Liver (tissue), 9 donors: ENCODE measurements around the gene DTX4. TPM values are rescaled to one million over a fixed set of nuclear protein-coding genes. Genes with fewer than 3 reads are reported as not detected.

Source experiments
- DNase-seq: peaks from one replicate; pipeline ENCODE4 v3.0.0-alpha.2; 2017; ENCODE audit warnings: low spot score
- H3K27ac ChIP-seq, 2 donors: one replicate each; pipeline ENCODE4 v1.7.0; 2013; ENCODE audit warnings: inconsistent platforms in 2 of 2, low read length in 2 of 2, control low read depth in 1 of 2, low read depth in 1 of 2, mild to moderate bottlenecking in 1 of 2
- H3K27me3 ChIP-seq, 4 donors: one replicate each; pipeline versions ENCODE4 v1.6.1 to v1.7.0; 2013; ENCODE audit warnings: low read length in 3 of 4, inconsistent platforms in 1 of 4, mild to moderate bottlenecking in 1 of 4, moderate library complexity in 1 of 4; ENCODE audit not compliant: control insufficient read depth in 4 of 4, insufficient read depth in 4 of 4
- H3K36me3 ChIP-seq, 4 donors: one replicate each; pipeline versions ENCODE4 v1.6.1 to v1.7.0; 2013; ENCODE audit warnings: low read length in 3 of 4, mild to moderate bottlenecking in 3 of 4, low read depth in 1 of 4, moderate library complexity in 1 of 4; ENCODE audit not compliant: control insufficient read depth in 4 of 4, insufficient read depth in 3 of 4
- H3K4me1 ChIP-seq, 4 donors: one replicate each; pipeline versions ENCODE4 v1.6.1 to v1.7.0; 2013; ENCODE audit warnings: low read length in 3 of 4, mild to moderate bottlenecking in 3 of 4, moderate library complexity in 1 of 4; ENCODE audit not compliant: control insufficient read depth in 4 of 4, insufficient read depth in 4 of 4
- H3K4me3 ChIP-seq, 3 donors: one replicate each; pipeline versions ENCODE4 v1.6.1 to v1.7.0; 2013; ENCODE audit warnings: low read length in 3 of 3, control low read depth in 1 of 3, low read depth in 1 of 3, mild to moderate bottlenecking in 1 of 3
- H3K9ac ChIP-seq, 2 donors: one replicate each; pipeline ENCODE4 v1.7.0; 2013; ENCODE audit warnings: low read length in 2 of 2, mild to moderate bottlenecking in 2 of 2, moderate library complexity in 2 of 2, control low read depth in 1 of 2, low read depth in 1 of 2
- H3K9me3 ChIP-seq, 4 donors: one replicate each; pipeline versions ENCODE4 v1.6.1 to v1.7.0; 2013; ENCODE audit warnings: low read length in 3 of 4; ENCODE audit not compliant: control insufficient read depth in 4 of 4
- ATF3 ChIP-seq: IDR thresholded peaks from 2 replicates; pipeline ENCODE4 v1.6.1; 2016; ENCODE audit warnings: antibody characterized with exemption
- EGR1 ChIP-seq, 2 donors: IDR thresholded peaks; 2 replicates each; pipeline ENCODE4 v1.6.1; 2016 to 2018; ENCODE audit warnings: antibody characterized with exemption in 2 of 2, low read depth in 2 of 2
- FOXA1 ChIP-seq: IDR thresholded peaks from 2 replicates; pipeline ENCODE4 v1.6.1; 2016; ENCODE audit warnings: antibody characterized with exemption
- FOXA2 ChIP-seq: IDR thresholded peaks from 2 replicates; pipeline ENCODE4 v1.6.1; 2016; ENCODE audit warnings: antibody characterized with exemption
- GABPA ChIP-seq, 2 donors: IDR thresholded peaks in 1 of 2; conservative IDR thresholded peaks in 1 of 2; 2 replicates each; pipeline ENCODE4 v1.6.1; 2016; ENCODE audit warnings: antibody characterized with exemption in 2 of 2, mild to moderate bottlenecking in 1 of 2, moderate library complexity in 1 of 2
- HNF4A ChIP-seq, 2 donors: conservative IDR thresholded peaks; 2 replicates each; pipeline ENCODE4 v1.6.1; 2016; ENCODE audit warnings: antibody characterized with exemption in 2 of 2, mild to moderate bottlenecking in 2 of 2
- HNF4G ChIP-seq: IDR thresholded peaks from 2 replicates; pipeline ENCODE4 v1.6.1; 2016; ENCODE audit warnings: antibody characterized with exemption
- JUND ChIP-seq, 2 donors: IDR thresholded peaks; 2 replicates each; pipeline ENCODE4 v1.6.1; 2016; ENCODE audit warnings: antibody characterized with exemption in 2 of 2
- MAX ChIP-seq: IDR thresholded peaks from 2 replicates; pipeline ENCODE4 v1.6.1; 2016; ENCODE audit warnings: antibody characterized with exemption
- NR2F2 ChIP-seq: IDR thresholded peaks from 2 replicates; pipeline ENCODE4 v1.6.1; 2016; ENCODE audit warnings: antibody characterized with exemption
- RAD21 ChIP-seq, 2 donors: IDR thresholded peaks; 2 replicates each; pipeline ENCODE4 v1.6.1; 2016; ENCODE audit warnings: antibody characterized with exemption in 2 of 2, mild to moderate bottlenecking in 2 of 2
- RXRA ChIP-seq, 2 donors: IDR thresholded peaks; 2 replicates each; pipeline ENCODE4 v1.6.1; 2017 to 2018; ENCODE audit warnings: antibody characterized with exemption in 2 of 2, mild to moderate bottlenecking in 1 of 2
- SP1 ChIP-seq: IDR thresholded peaks from 2 replicates; pipeline ENCODE4 v1.6.1; 2018; ENCODE audit warnings: antibody characterized with exemption, mild to moderate bottlenecking
- TAF1 ChIP-seq: conservative IDR thresholded peaks from 2 replicates; pipeline ENCODE4 v1.6.1; 2016; ENCODE audit warnings: antibody characterized with exemption, mild to moderate bottlenecking
- YY1 ChIP-seq: IDR thresholded peaks from 2 replicates; pipeline ENCODE4 v1.6.1; 2016; ENCODE audit warnings: antibody characterized with exemption, mild to moderate bottlenecking
- WGBS: extraction: QIAGEN DNeasy Blood & Tissue Kit; methylation state at CpG from one replicate; pipeline ENCODE4 v1.1.7; 2013; 5-methylcytosine and 5-hydroxymethylcytosine counted together
- polyA plus RNA-seq, 2 donors: library from polyadenylated mRNA; stranded (reverse) in 1 of 2; unstranded in 1 of 2; fragments of 200-250 nt in 1 of 2; fragments of >200 nt in 1 of 2; fragmentation: Nextera tagmentation in 1 of 2; extraction: Ambion mirVana in 1 of 2; gene quantifications; one replicate each; pipeline versions ENCODE4 v1.2.1 to v1.2.3, GENCODE V29; 2013 to 2015
- total RNA-seq, 2 donors: library from RNA; depleted of rRNA; stranded (reverse); fragments of >200 nt; gene quantifications; one replicate each; pipeline ENCODE4 v1.2.3, GENCODE V29; 2014
- TF ChIP-seq, protein P1 (sequence below): IDR thresholded peaks from 2 replicates; pipeline ENCODE4 v1.6.1; 2016; ENCODE audit warnings: antibody characterized with exemption, mild to moderate bottlenecking
- TF ChIP-seq, protein P2 (sequence below): fragments of 150-350 bp; IDR thresholded peaks from 2 replicates; pipeline ENCODE4 v1.5.1; 2017; ENCODE audit warnings: improper control_type of control experiment, low read depth, low read length; ENCODE audit not compliant: missing input control
- TF ChIP-seq, protein P3 (sequence below): IDR thresholded peaks from 2 replicates; pipeline ENCODE4 v1.6.1; 2016; ENCODE audit warnings: antibody characterized with exemption
- donor health status: healthy.
- donor health status: healthy.
- donor health status: healthy.
- donor health status: healthy.
- donor health status: healthy.

The DTX4 gene
- total and polyA plus RNA-seq, 4 donors: 7.5 to 21.4 (median 14.3) TPM

GRCh38 chr11:59145534-59145933 is 26.4 kb upstream of the DTX4 start:
- Histone ChIP-seq H3K9me3 (no peaks in the 10 kb centered on the region), H3K4me3 (peak overlapping the region in 1 of 3 donors; percentile 57), H3K27me3 (no peaks in the 10 kb centered on the region), H3K36me3 (peaks cover 0 to 6% (median 2%) of the 10 kb centered on the region in 4 donors), H3K9ac (no peak overlapping the region), H3K27ac (no peak overlapping the region), H3K4me1 (peaks cover 5 to 35% (median 28%) of the 10 kb centered on the region in 4 donors)
- DNase-seq: no peak
- TF ChIP-seq RXRA (IDR thresholded peaks at IDR 0.05) (peak in 1 of 2 donors; percentile 17), SP1 (no peak), JUND (IDR thresholded peaks at IDR 0.05) (no peak)
- TF ChIP-seq, protein P1, sequence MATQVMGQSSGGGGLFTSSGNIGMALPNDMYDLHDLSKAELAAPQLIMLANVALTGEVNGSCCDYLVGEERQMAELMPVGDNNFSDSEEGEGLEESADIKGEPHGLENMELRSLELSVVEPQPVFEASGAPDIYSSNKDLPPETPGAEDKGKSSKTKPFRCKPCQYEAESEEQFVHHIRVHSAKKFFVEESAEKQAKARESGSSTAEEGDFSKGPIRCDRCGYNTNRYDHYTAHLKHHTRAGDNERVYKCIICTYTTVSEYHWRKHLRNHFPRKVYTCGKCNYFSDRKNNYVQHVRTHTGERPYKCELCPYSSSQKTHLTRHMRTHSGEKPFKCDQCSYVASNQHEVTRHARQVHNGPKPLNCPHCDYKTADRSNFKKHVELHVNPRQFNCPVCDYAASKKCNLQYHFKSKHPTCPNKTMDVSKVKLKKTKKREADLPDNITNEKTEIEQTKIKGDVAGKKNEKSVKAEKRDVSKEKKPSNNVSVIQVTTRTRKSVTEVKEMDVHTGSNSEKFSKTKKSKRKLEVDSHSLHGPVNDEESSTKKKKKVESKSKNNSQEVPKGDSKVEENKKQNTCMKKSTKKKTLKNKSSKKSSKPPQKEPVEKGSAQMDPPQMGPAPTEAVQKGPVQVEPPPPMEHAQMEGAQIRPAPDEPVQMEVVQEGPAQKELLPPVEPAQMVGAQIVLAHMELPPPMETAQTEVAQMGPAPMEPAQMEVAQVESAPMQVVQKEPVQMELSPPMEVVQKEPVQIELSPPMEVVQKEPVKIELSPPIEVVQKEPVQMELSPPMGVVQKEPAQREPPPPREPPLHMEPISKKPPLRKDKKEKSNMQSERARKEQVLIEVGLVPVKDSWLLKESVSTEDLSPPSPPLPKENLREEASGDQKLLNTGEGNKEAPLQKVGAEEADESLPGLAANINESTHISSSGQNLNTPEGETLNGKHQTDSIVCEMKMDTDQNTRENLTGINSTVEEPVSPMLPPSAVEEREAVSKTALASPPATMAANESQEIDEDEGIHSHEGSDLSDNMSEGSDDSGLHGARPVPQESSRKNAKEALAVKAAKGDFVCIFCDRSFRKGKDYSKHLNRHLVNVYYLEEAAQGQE: no peak
- WGBS: 32% methylated on average over 4 of the region's 4 CpGs

- 98% methylated on average over 1 of the region's 1 CpG for WGBS
- DNase-seq: no peak
- Histone ChIP-seq H3K27ac (no peak overlapping the region), H3K9me3 (no peaks in the 10 kb centered on the region), H3K27me3 (no peaks in the 10 kb centered on the region), H3K4me3 (no peak overlapping the region), H3K4me1 (no peaks in the 10 kb centered on the region), H3K36me3 (peaks cover 0 to 11% (median 3%) of the 10 kb centered on the region in 4 donors), H3K9ac (no peak overlapping the region)
- TF ChIP-seq, protein P2, sequence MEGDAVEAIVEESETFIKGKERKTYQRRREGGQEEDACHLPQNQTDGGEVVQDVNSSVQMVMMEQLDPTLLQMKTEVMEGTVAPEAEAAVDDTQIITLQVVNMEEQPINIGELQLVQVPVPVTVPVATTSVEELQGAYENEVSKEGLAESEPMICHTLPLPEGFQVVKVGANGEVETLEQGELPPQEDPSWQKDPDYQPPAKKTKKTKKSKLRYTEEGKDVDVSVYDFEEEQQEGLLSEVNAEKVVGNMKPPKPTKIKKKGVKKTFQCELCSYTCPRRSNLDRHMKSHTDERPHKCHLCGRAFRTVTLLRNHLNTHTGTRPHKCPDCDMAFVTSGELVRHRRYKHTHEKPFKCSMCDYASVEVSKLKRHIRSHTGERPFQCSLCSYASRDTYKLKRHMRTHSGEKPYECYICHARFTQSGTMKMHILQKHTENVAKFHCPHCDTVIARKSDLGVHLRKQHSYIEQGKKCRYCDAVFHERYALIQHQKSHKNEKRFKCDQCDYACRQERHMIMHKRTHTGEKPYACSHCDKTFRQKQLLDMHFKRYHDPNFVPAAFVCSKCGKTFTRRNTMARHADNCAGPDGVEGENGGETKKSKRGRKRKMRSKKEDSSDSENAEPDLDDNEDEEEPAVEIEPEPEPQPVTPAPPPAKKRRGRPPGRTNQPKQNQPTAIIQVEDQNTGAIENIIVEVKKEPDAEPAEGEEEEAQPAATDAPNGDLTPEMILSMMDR: no peak
- TF ChIP-seq SP1 (no peak), FOXA2 (no peak), ATF3 (no peak), RXRA (IDR thresholded peaks at IDR 0.05) (no peak), EGR1 (IDR thresholded peaks at IDR 0.05; ENCODE audit: low read depth in 2 of 2) (no peak), FOXA1 (no peak), GABPA (IDR thresholded peaks at IDR 0.05 in 1 of 2, conservative IDR thresholded peaks at IDR 0.05 in 1 of 2) (no peak), NR2F2 (no peak), HNF4A (conservative IDR thresholded peaks at IDR 0.05) (no peak), HNF4G (no peak), YY1 (no peak), TAF1 (no peak), MAX (no peak), JUND (IDR thresholded peaks at IDR 0.05) (no peak), RAD21 (IDR thresholded peaks at IDR 0.05) (no peak)
- TF ChIP-seq, protein P1: no peak
- TF ChIP-seq, protein P3, sequence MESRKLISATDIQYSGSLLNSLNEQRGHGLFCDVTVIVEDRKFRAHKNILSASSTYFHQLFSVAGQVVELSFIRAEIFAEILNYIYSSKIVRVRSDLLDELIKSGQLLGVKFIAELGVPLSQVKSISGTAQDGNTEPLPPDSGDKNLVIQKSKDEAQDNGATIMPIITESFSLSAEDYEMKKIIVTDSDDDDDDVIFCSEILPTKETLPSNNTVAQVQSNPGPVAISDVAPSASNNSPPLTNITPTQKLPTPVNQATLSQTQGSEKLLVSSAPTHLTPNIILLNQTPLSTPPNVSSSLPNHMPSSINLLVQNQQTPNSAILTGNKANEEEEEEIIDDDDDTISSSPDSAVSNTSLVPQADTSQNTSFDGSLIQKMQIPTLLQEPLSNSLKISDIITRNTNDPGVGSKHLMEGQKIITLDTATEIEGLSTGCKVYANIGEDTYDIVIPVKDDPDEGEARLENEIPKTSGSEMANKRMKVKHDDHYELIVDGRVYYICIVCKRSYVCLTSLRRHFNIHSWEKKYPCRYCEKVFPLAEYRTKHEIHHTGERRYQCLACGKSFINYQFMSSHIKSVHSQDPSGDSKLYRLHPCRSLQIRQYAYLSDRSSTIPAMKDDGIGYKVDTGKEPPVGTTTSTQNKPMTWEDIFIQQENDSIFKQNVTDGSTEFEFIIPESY: no peak
Measured at GRCh38 chr11:59151761-59152160, 20.2 kb upstream of the DTX4 start.
